SW 1271 (cell line): ENCODE results near the gene HPX.

Experiments
- DNase-seq, 2 experiments: peaks; one replicate each; lab custom pipeline; 2025; lab: John Stamatoyannopoulos, UW

Gene HPX

GRCh38 chr11:6389905-6390717, 50.7 kb downstream of the HPX start, which contains the start of gene SMPD1:
TSS of gene SMPD1 (plus strand) at chr11:6390474. CDS start at chr11:6390599, 125 bp downstream.
- peak; percentile 76 to 91 for DNase-seq

- DNase-seq: no peak
Measured at GRCh38 chr11:6388748-6389147, 52.0 kb downstream of the HPX start.

DNA sequence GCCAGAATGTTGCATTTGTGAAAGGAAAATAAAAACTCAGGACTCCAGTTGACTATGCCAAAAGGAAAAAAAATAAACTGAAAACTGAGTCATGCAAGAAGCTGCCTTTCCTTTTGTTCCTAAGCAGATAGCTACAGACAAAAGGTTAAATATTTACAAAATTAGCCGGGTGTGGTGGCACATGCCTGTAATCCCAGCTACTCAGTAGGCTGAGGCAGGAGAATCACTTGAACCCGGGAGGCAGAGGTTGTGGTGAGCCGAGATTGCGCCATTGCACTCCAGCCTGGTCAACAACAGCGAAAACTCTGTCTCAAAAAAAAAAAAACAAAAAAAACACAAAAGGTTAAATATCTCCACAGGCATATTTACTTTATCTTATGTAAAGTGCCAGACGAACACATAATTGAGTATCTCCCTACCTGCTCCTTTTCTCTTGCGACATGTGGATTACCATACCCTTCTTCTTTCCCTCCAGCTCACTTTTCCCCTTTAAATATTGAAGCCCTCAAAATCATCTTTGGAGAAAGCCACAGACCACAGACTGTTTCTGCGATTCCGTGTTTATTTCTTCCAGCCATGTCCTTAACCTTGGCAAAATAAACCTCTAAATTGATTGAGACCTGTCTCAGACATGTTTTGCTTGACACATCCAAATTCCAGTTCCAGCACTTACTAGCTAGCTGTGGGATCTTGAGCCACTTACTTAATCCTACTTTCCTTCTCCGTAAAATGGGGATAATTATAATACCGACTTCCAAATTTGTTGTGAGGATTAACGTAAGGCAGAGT, 52.8 kb downstream of the HPX start:
- no peak for DNase-seq

- no peak for DNase-seq
Measured at GRCh38 chr11:6385046-6385777, 55.6 kb downstream of the HPX start.
